ACHN (cell line): Measurements from ENCODE around the gene ALDH1B1.
A peak's percentile ranks its signal among the peaks of the same experiment; 100 is the strongest.

Source experiments
- DNase-seq: peaks from one replicate; pipeline ENCODE4 v3.0.0-alpha.2; 2015
- in situ Hi-C: cut with HindIII; loops from 2 replicates; pipeline ENCODE4 v1.10.0; 2017; ENCODE audit warnings: low sequenced_read_pairs, low pct_ligation_motif_present, low pct_unique_long_range_greater_than_20kb

ALDH1B1 gene

DNA sequence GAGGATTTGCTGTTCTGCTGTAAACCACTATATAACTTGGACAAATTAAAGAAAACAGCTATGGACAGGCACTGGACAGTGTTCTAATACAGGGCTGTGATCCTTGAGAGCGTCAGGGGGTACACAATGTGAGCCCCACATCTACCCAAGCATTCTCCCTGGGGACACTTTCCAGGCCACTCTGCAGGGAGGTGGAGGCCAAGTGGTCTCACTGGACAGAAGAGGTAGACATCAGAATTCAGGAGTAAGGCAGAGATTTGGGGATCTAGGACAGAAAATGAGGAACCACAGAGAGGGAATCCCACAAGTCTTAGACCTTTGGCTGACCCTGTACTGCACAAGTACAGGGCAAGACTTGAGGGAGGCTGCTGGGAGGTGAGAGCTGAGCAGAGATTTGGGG is 35.6 kb downstream of the ALDH1B1 start:
- in situ Hi-C loops, result no loop called here
- no peak for DNase-seq

GRCh38 chr9:38431116-38431515 is 38.6 kb downstream of the ALDH1B1 start:
- in situ Hi-C loops, result no loop called here
- no peak for DNase-seq

- in situ Hi-C loops, result no loop called here
- DNase-seq, result peak; percentile 34
Observed at GRCh38 chr9:38432922-38433510, 40.5 kb downstream of the ALDH1B1 start.

GRCh38 chr9:38434365-38434764 is 41.9 kb downstream of the ALDH1B1 start:
- DNase-seq, result no peak
- in situ Hi-C loops, result no loop called here

DNA sequence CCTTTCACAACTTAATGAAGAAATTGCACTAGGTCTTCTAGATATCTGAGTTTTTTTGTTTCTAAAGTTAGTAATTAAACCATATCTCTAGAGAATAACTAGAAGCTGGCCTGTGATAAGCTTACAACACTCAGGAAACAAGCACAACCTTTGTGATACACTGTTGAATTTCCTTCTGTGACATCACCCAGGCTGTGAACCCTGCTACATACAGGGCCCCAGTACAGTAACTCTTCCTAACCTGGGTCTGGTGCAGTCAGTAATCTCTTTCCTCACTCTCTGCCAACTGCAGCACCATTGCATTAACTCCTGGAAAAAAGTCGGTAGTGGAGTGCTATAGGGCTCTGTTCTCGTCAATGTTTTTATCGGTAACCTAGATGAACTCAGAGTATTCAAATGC is 42.4 kb downstream of the ALDH1B1 start:
- DNase-seq, result no peak
- in situ Hi-C loops, result no loop called here

GRCh38 chr9:38435521-38435920 is 43.0 kb downstream of the ALDH1B1 start:
- no peak for DNase-seq
- in situ Hi-C loops, result no loop called here

DNA sequence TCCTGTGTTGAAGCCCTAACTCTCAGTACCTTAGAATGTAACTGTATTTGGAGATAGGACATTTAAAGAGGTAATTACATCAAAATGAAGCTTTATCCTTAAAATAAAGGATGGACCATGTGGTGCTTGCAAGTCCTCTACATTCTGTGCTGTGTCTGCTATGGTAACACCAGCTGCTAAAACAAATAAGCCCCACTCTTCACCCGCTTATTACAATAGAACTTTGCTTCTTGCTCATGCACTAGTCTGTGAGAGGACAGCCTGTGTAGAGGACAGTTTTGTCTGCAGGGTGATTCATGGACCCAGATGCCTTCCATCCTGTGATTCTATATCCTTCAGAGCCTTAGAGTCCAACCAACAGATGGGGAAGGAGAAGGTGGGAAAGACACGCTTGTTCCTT is 44.2 kb downstream of the ALDH1B1 start:
- no peak for DNase-seq
- in situ Hi-C loops, result no loop called here

DNA sequence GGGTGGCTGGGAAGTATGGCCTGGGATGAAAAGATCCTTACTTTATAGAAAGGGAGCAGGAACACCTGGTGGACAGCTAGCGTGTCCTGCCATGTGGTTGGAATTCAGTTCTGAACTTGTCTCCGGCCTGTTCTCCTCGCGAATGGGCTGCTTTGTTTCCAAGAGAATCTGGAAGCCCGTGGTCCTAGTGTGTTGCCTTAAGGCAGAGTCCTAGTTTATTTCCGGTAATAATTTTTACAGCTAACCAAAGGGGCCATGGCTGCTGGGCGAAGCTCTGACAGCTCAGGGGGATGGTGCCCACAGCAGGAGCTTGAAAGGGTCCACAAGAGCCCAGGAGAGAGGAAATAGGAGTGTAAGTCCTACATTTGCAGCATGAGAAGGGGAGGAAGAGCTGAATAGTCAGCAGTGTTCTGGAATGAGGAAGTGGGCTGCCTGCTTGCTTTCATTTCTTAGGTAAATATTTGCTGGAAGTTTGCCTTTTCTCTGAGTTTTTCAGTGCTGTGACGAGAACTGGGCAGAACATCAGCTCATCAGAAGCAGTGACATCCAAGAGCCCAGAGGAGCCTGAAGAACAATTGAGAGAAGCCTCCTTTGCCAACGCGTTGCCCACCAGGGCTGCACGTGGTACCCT is 44.8 kb downstream of the ALDH1B1 start:
- DNase-seq, result no peak

GRCh38 chr9:38439291-38439915 is 46.9 kb downstream of the ALDH1B1 start:
- in situ Hi-C loops, result no loop called here
- no peak for DNase-seq

More for the DNA sequence above, 44.8 kb downstream of the ALDH1B1 start:
- in situ Hi-C loops, result no loop called here

DNA sequence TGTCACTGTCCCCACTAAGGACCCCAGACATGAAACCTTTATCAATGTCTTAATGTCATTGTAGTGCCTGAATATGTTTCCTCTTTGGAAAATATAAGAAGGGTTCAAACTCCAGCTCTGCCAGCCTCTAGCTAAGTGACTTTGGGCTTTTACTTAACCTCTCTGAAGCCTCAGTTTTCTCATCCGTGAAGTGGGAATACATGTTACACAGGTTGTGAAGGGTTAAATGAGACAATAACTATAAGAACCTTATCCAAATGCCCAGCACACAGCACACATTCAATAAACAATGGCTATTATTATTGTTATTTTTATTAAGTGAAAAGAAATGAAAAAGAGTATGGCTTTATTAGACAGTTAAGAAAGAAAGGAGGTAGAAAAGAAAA is 47.4 kb downstream of the ALDH1B1 start:
- in situ Hi-C loops, result no loop called here
- DNase-seq, result no peak

DNA sequence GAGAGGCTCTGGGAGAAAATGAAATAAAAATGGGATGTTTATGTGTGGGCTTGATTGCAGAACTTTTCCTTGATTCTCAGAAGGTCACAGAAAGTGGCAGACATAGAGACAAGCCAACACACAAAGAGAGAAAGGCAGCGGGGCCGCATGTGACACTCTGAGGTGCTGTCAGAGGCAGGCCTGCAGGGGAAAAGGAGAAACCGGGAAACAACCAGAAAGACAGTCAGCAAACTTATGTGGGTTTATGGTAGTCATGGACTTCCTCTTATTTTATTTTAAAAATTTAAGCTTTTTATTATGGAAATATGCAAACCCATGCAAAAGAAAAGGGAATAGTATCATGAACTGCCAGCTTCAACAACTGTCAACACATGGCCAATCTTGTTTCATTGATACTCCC is 48.0 kb downstream of the ALDH1B1 start:
- DNase-seq, result no peak
- in situ Hi-C loops, result no loop called here

DNA sequence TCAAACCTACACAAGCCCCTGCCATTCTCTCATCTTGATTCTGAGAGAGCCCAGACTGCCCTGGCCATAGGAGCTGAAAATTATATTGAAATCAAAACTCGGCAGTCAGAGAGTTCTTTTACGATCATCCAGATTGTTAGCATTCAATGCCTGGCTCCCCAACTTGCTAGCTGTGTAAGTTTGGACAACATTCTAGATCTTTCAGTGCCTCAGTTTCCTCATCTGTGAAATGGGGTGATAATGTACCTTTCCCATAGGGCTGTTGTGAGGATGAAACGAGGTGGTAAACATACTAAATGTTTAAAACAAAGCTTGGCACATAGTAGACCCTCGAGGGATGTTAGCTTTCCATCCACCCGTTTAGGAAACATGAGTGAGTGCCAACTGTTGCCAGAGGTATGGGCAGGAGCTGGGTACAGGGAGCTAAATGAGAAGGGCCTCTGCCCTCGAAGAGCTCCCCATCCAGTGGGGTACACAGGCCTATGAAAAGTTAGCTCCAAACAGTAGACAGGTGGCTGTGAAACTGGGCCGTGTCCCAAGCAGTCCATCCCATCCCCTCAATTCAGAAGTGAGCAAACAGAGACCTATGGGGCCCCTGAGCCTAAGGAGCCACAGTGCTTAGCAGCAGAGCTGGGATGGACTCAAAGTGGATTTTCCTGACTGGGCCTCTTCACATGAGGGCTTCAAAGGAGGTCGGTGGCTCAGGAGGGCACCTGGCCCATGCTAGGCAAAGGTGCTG is 49.0 kb downstream of the ALDH1B1 start:
- DNase-seq, result no peak
- in situ Hi-C loops, result no loop called here

DNA sequence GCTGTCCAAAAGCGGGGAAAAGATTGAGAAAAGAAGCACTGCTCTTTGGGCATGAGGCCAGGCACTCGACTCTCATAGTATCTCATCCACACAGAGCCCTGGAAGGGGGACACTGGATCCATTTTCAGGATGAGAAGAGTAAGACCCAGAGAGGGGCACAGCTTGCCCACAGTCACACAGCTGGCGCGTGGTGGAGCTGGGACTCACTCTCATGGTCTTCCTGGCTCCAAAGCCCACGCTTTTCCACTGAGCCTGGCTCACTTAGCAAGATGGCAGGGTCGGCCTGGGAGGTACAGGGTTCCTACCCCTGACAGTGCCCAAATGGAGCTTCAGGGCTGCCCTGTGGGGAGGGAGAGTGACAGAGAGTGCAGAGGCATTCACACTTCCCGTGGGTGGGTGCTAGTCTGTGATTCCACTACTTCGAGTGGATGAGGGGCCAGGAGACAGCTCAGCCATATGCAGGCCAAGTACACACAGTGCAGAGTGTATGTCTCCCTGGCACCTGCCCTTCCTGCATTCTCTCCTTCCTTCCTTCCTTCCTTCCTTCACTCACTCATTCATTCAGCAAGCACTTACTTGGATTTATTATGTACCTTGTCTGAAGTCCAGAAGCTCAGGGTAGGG is 50.1 kb downstream of the ALDH1B1 start:
- in situ Hi-C loops, result no loop called here
- no peak for DNase-seq

DNA sequence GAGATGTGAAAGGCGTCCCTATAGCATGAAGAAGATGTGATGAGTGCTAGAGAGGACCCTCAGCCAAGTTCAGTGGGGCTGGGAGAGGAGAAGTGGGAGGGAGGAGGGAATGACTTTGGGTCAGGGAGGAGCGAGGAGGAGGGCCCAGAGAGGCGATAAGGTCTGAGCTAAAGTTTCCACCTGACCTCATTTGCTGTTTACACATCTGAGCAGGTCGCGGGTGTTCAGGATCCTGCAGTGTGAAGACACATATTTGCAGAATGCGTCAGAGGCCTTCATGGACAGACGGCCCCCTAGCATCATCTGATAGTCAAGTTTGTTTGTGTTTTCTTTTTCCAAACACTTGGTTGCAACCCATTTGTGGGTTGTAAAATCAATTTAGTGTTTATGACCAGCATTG is 50.7 kb downstream of the ALDH1B1 start:
- DNase-seq, result peak; percentile 24
- in situ Hi-C loops, result no loop called here

GRCh38 chr9:38443597-38443996 is 51.1 kb downstream of the ALDH1B1 start:
- in situ Hi-C loops, result no loop called here
- DNase-seq, result no peak

- in situ Hi-C loops, result no loop called here
- no peak for DNase-seq
Observed at GRCh38 chr9:38445154-38446043, 52.9 kb downstream of the ALDH1B1 start.

- in situ Hi-C loops, result no loop called here
- no peak for DNase-seq
Observed at GRCh38 chr9:38447703-38448102, 55.2 kb downstream of the ALDH1B1 start.
